ENCODE results near the gene NEK11.

DNA sequence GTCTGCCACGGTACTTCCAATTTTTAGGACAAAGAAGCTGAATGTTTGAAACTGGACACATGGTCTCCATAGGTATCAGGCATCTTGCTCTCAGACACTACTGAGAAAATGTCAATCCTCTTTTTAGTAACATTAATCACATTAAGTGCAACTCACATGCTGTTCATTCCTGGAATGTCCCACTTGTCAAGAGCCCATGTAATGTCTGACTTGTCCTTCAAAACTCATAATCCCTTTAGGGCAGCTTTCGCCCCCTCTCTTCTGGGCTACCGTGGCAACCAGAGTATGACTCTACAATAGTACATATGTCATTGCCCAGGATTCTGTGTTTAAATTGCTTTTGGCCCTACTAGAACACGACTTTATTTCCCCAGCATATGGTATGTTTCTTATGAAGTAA is 367.2 kb downstream of the NEK11 start:
- TF ChIP-seq POLR2AphosphoS5 (IDR thresholded peaks at IDR 0.05) (no peak), EZH2 (IDR thresholded peaks at IDR 0.05; ENCODE audit: borderline replicate concordance, insufficient read depth, low read length, poor library complexity, severe bottlenecking) (no peak), RAD21 (conservative IDR thresholded peaks at IDR 0.05) (no peak)
- TF ChIP-seq, protein P1, sequence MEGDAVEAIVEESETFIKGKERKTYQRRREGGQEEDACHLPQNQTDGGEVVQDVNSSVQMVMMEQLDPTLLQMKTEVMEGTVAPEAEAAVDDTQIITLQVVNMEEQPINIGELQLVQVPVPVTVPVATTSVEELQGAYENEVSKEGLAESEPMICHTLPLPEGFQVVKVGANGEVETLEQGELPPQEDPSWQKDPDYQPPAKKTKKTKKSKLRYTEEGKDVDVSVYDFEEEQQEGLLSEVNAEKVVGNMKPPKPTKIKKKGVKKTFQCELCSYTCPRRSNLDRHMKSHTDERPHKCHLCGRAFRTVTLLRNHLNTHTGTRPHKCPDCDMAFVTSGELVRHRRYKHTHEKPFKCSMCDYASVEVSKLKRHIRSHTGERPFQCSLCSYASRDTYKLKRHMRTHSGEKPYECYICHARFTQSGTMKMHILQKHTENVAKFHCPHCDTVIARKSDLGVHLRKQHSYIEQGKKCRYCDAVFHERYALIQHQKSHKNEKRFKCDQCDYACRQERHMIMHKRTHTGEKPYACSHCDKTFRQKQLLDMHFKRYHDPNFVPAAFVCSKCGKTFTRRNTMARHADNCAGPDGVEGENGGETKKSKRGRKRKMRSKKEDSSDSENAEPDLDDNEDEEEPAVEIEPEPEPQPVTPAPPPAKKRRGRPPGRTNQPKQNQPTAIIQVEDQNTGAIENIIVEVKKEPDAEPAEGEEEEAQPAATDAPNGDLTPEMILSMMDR (IDR thresholded peaks at IDR 0.05; ENCODE audit: poor library complexity, severe bottlenecking), result no peak
